B cell (primary cell): ENCODE measurements around the gene LITAF.

Experiments
- CTCF ChIP-seq: fragments of 200-600 bp; IDR thresholded peaks from one replicate; pipeline ENCODE4 v1.8.0; 2022; ENCODE audit warnings: antibody characterized with exemption, mild to moderate bottlenecking
- EZH2 ChIP-seq: IDR thresholded peaks from 2 replicates; pipeline ENCODE4 v1.6.1; 2012; ENCODE audit warnings: borderline replicate concordance, low read depth, mild to moderate bottlenecking, moderate library complexity, low read length; ENCODE audit not compliant: insufficient read depth, poor library complexity, severe bottlenecking

- TF ChIP-seq CTCF = no peak
- TF ChIP-seq EZH2 = no peak
Observed at GRCh38 chr16:11625769-11626168, 39.0 kb upstream of the LITAF start.
